GM19238 (cell line): Measurements from ENCODE around the gene CPTP.

Source experiments
- DNase-seq: peaks from one replicate; pipeline ENCODE4 v3.0.0; 2011; ENCODE audit warnings: low spot score; ENCODE audit not compliant: insufficient read length

Gene CPTP

DNA sequence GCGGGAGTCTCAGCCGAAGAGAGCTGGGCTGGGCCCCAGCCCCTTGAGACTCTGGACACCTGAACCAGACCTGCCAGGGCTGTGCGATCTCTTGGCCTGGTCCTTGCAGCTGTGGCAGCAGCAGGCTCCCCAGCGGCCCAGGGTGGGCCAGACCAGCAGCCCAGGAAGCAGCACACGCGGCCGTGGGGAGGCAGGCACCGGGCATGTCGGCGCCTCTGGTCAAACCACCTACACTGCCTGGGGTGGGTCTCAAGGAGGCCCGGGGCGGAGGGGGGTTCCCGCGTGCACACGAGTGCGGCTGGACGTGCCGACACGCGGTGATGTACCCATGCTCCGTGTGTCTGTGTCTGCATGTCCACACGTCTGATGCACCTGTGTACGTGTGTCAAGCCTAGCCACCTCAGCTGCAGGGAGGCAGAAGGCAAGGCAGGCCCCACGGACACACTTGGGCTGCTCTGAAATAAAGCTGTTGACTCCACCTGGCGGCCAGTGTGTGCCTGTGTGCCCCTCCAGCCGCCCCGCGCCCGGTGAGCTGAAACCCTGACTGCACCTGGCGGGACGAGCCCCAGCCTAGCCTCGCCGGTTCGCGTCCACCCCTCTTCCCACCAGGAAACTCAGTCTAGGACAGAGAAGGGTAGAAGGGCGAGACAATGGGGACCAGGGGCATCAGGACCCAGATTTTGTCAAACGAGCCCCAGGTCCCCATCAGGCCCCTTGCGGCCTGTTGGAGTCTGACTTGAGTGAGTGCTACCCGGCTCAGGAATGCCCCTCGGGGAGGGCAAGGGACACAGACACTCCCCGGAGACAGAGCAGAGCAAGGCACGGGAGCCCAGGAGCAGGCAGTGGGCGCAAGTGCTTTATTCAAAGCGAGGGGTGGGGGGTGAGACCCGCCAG lies 32.8 kb upstream of the CPTP start:
- peak; percentile 85 for DNase-seq

DNA sequence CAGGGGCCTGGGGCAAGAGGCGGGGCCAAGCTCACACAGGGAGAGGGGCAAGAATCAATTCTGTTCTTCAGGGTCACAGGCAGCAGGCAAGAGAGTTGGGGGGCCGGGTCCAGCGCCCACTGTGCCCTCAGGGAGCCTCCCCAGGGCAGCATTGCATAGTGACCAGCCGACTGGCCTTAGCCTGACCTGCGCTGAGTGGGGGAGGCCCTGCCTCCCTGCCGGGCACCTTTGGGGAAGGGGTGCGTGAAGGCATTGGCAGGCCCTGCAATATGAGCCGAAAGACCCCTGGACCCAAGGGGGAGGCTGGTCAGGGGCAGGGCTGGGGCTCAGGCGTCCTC lies 32.2 kb upstream of the CPTP start:
- DNase-seq = no peak

DNA sequence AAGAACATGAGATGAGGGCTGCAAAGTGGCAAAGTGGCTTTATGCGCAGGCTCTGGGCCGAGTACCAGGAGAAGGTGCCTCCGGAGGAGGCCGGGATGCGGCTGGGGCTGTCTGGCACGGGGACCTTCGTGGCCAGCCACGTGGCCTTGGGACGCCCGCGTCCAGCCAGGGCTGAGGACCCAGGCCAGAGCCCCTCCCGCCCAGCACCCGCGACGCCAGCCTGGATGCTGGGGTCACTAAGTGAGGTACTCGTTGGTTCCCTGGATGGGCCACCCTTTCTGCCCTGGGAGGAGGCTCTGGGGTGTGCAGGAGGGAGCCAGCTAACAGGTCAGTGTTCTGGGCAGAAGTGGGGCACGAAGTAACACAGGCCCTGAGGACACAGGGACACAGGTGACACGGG lies 31.8 kb upstream of the CPTP start:
- DNase-seq = no peak

DNA sequence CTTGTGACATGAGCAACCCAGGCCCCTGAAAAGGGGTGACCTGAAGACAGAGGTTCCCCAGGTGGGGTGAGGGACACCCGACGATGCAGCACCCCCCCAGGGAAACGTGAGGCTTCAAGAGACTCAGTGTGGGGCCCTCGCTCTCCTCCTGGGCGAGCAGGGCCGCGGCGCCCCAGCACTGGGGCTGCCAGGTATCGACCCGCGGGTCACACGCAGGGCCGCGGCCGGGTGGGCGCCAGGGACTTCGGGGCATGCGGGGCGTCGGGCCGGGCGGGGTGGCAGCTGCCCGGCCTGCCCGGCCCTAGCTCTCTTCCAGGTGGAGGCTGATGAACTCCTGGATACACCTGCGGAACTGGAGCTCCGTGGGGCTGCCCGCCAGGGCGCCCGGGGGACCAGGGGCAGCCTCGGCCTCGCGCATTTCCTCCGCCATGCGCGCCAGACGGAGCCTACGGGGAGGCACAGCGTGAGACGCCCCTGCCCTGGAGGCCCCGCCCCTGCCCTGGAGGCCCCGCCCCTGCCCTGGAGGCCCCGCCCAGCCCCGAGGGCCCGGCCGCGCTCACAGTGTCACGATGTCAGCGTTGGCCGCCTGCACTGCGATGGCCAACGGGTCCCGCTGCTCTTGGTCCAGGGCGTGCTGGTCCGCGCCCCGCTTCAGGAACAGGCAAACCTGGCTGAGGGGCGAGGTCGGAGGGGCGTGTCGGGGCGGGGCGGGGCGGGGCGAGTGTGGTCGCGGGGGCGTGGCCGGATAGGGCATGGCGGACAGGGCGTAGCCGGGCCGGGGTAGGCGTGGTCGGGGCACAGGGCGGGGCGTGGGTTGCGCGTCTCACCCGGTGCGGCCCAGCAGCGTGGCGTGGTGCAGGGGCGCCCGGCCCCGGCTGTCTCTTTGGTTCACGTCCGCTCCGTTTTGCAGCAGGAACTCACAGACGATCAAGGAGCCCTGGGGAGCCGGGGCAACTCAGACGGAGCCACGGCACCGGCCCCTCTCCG lies 31.0 kb upstream of the CPTP start:
- no peak for DNase-seq

DNA sequence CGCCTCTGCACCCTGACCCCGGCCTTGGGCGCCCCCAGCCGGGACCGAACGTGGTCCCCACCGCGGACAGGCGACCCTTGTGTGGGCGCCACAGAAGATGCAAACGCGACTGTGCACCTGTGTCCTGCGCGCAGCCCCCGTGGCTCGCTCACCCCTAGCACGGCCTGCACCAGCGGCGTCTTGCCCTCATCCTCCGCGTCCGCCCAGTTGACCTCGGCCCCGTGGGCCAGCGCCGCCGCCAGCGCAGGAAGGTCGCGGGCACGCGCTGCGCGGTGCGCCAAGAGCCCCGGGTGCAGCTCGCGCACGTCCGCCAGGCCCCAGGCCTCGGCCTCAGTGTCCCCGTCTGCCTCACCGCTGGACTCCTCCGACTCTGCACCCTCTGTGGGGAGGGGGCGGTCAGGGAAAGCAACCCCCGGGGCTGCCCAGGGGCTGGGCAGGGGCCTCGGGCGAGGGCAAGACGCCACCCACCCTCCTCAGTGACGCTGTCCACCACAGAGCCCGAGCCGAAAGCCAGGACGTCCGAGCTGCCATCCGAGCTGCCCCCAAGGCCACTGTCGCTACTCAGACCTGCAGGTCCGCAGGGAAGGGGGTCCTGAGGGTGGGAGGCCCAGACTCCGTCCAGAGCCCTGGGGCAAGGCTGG lies 30.2 kb upstream of the CPTP start:
- no peak for DNase-seq

DNA sequence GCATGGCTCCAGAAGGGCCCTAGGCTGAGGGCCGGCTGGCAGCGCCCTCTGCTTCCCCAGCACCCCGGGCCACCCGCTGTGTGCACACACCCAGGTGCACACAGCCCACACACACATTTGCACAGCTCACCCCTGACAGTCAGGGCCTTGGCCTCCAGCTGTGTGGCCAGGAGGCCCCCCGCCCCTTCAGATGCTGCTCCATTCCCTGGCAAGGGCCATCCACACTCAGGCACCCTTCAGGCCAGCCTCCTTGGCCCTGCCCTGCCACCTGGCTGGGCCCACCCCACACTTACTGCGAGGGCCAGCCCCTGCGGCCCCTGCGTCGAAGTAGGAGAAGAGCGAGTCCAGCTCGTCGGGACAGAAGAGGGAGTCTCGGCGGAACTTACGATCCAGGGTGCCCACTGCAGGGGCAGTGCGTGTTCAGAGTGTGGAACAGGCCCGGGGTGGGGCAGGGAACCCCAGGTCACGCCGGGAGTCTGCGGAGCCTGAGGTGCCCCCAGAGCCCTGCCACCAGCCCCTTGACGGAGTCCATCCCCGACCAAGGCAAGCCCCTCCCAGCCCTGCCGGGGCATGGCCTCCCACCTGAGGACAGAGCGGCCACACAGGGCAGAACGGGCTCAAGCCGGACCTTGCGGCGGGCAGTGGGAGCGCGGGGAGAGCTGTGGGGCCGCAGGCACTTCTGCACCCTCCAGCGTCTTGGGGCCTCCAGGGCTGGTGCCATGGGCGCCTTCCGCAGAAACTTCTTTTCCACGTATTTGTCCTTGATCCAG lies 29.3 kb upstream of the CPTP start:
- no peak for DNase-seq

DNA sequence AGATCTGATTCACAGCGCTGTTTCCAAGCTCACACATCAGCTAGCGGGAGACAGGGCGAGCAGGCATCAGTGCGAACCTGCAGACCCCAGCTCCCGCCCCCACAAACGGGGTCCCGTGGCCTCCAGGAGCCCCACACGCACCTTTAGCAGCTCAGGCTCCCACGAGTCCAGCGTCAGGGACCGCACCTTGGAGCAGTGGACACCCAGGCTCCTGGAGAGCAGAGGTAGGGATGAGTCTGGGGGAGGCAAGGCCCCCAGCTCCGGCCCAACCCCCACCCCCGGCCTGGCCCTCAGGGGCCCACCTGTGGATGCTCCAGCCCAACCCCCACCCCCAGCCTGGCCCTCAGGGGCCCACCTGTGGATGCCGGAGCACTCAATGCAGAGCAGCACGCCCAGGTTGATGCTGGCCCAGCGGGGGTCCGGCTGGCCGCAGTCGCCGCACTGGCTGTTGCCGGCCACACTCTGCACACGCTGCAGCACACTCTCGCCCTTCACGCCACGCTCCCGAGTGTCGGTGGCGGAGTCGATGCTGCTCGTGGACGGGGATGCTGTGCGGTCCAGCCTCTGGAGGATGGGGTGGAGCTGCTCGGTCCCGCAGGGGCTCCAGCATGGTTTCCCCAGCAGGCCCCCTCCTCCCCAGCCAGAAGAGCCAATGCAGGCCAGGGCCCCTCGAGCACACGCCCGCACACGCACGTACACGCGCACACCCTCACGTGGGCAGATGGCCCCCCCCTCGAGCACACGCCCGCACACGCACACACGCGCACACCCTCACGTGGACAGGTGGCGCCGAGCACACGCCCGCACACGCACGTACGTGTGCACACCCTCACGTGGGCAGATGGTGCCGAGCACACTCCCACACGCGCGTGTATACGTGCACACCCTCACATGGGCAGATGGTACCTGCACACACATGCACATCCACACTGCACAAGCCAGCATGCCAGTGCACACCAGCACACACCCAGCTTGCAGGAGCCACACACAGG lies 28.2 kb upstream of the CPTP start:
- DNase-seq = no peak

DNA sequence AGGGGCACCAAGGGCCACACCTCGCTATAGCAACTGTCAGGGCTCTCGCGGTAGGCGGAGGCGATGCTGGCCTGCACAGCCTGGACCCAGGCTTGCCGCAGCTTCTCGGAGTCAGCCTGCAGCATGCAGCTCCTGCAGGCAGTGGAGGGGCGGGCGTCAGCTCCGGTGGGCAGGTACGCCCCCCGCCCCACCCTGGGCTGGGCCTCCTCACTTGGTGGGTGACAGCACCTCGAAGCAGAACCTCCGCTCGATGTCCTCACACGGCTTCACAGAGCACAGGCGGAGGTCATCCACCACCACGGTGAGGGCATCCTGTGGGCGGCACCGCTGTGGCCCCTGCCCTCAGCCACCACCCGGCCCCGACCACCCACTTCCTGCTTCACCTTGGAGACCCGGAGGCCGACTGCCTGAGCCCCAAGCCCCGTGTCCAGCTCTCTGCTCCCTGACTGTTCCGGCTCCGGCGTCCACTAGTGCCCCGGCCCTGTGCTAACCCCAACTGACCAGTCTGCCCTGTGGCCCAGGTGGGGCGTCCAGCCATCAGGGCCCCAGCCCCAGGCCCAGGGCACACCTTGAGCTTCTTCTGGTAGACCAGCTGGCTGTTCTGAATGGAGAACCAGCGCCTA lies 26.7 kb upstream of the CPTP start:
- DNase-seq = no peak

DNA sequence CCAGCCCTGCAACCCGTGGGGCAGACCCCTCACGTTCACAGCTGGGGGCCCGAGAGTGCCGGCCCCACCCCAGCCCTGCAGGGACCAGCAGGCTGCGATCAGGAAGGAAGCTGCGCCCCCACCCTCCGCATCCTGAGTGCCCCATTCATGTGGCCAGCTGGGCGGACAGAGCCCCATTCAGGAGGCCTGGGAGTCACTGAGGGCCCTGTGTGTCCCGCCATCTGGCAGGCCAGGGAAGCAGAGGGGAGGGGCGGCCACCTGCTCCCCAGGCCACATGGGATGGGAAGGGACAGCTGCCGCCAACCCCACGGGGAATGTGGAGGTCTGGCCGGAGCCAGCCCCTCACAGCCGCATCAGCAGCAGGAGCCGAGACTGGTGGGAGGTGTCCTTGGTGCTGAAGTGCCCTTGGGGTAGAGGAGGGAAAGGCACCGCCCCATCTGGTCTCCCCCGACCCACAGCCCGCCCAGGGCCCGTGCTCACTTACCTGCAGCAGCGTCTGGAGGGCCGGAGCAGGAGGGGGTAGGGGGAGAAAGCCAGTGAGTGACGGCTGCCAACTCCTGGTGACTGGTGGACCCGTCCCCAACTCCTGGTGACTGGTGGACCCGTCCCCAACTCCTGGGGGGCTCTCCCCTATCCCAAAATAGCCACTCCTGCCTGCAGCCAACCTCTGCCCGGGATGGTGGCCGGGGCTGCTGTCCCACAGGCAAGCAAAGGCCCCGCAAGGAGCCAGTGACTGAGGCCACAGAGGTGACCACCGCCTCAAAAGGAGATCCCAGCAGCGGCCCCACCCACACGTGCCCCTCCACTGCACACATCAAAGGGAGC lies 25.5 kb upstream of the CPTP start:
- no peak for DNase-seq

DNA sequence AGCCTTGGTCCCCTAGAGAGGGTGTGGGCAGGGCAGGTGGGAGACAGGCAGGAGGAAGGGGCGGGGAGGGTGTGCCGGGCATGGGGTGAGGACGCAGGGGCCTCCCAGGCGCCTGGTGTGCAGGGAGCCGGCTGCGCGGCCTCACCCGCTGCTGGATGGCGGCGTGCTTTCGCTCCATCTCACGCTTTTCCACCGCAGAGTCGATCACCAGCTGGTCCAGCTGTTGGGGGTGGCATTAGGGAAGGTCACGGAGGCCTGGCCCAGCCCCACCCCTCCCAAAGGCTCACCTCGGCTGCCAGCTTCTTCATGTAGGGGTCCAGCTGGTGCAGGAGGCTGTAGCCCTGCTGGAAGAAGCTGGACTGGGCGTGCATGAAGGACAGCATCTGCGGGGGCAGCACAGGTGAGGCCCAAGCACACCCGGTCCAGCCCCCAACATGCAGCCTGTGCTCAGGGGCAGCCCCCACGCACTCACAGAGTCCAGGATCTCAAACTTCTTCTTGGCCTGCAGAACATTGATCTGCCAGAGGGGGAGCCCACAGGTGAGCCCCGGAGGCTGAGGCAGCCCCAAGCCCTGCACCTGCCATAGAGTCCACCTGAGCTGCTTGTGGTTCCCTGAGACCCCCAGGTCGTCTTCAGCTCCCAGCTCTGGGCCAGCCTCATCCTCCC lies 24.8 kb upstream of the CPTP start:
- DNase-seq = no peak

DNA sequence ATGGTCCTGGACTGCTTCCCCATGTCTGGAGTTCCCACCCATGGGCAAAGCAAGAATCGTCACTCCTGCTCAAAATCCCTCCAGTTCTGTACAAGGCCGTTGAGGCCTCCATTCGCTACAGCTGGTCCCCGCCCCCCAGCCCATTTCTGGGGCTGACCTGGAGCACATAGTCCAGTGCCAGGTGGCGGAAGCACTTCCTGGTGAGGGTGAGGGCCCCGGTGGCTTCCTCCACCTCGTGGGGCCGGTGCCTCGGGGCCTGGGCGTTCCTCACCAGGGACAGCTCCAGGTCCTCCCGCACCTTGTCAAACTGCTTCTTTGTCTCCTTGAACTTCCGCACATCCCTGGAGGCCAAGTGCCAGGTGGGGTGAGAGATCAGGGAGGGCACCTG lies 24.3 kb upstream of the CPTP start:
- no peak for DNase-seq

DNA sequence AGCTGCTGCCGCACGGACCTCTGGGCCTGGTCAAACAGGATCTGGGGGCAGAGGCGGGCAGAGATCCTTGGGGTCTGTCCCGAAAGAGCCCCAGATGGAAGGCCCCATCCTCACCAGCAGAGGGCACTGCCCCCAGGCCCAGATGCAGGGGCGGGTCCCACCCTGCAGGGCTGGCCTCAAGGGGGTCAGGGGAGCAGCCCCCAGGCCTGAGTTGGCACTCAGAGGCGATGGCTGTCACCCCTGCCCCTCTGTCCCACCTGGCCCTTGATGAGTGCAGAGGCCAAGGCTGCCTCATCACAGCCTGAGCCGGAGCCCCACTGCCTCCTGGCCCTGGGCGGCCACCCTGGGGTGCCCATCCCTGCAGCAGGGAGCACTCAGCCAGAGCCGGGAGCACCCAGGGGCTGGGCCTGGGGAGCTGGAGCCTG lies 22.6 kb upstream of the CPTP start:
- no peak for DNase-seq

DNA sequence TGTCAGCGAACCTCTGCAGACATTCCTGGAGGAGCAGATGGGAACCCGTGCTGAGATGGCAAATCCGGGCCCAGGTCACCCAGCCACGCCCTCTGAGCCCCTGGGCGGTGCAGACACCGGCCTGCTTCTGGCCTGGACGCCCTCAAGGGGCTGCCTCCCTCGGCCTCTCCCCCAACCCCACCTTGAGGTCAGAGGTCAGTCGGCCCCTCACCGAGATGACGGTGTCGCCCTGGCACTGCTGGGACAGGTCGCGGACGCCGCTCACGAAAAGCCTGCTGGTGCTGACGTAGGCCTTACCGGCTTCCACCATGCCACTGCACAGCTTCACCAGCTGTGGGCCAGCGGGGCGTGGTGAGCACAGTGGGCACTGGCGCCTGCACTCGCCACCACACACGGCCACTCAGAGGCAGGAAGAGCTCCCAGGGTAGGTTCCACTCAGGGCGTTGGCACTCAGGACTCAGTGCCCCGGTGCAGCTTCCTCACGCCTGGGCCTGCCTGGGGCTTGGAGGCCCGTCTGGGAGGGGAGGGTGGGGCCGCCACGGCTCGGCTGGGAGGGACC lies 21.6 kb upstream of the CPTP start:
- DNase-seq = no peak

DNA sequence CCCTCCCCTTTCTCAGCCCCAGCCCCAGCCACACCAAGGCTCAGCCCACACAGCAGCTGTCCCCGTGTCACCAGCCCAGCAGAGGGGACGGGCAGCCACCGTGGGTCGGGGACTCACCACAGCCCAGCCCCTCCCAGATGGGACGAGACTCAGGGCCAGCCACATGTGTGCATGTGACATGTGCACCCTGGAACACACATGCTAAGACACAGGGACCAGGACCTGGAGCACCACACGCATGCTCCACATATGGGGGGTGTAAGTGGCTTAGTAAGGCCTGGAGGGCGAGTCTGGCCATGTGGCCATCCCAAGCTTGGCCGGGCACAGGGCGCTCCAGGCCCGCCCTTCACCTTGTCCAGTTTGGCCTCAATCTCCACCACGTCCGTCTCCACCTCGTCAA lies 20.9 kb upstream of the CPTP start:
- no peak for DNase-seq

DNA sequence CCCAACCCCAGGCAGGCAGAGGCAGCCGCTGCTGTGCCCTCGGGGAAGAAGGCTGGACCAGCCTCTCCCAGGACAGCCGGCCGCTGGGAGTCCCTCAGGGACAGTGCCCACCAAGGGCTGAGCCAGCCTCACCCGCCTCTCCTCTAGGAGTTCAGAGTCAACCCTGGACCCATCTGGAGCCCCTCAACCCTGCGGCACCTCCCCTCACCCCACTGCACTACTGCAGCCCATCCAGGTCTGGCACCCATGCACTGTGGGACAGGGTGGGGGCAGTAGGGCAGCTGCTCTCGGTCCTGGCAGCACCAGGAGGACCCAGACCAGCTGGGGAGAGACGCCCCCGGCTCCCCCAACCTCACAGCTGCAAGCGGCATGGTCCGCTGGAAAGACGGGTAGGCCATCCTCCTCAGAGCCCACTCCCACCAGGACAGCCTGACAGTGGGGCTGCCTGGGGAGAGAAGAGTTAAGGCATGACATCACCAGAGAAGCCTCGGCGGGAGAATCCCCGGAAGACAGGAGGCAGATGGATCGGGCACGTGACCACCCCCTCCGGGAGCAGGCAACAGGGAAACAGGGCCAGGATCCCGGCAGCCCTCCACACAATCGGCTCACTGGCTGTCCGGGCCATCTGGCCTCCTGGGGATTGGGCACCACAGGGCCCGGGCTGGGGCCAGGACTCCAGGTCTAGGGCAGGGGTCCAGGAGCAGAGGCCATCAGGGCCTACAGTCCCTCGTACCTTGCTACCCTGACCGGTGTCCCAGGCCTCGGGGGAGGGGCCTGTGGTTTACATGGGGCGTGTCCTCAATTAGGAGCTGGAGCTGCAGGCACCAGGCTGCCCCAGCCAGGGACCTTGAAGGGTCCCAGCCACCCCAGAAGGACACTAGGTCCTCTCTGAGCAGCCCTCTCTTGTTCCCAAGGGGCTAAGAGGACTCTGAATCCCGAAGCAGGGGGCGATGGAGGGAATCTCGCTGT lies 20.0 kb upstream of the CPTP start:
- DNase-seq = no peak

DNA sequence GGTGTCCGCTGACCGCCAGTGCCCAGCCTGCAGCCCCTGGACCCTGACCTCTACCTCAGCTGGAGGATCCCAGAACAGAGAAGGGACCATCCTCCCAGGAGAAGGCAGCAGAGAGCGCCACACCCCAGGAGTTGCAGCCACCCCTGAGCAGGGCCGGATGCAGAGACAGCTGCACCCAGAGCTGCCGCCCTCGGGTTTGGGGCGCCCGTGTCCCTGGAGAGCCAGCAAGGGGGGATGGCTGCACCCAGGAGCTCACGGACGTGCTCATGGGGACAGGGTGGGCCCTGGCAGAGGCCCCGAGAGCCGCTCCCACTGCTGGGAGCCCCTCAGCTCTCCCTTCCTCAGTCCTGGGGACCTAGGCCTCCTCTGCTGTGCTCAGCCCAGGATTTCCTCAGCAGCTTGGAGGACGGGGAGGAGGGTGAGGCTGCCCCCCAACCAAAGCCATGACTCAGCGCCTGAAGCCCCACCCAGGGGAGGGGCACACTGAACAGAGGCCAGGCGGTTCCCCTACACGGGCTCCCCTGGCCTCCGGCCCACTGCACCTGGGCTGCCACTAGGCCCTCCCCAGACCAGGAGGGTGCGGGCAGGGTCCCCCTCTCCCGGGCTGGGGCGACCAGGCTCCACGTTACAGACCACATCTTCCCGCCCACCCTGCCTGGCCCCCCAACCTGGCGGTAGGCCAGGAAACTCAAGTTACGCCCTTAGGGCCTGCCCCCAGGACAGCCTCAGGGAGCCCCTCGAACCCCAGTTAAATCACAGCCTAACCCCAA lies 19.1 kb upstream of the CPTP start:
- peak; percentile 78 for DNase-seq
